ENCODE measurements around the gene PAK4.

Gene PAK4

GRCh38 chr19:39165857-39166256, 40.3 kb downstream of the PAK4 start:
- DNase-seq (ENCODE audit: low spot score) (no peak), FAIRE-seq (no peak)

- DNase-seq (ENCODE audit: low spot score) (no peak), FAIRE-seq (no peak)
Observed at GRCh38 chr19:39166571-39167391, 41.2 kb downstream of the PAK4 start.

- DNase-seq (ENCODE audit: low spot score) (no peak), FAIRE-seq (no peak)
Observed at GRCh38 chr19:39167461-39168257, 42.1 kb downstream of the PAK4 start.

GRCh38 chr19:39168258-39169142, 42.9 kb downstream of the PAK4 start:
- FAIRE-seq (no peak), DNase-seq (ENCODE audit: low spot score) (no peak)

- FAIRE-seq, result no peak
- no peak for DNase-seq (ENCODE audit: low spot score)
Observed at GRCh38 chr19:39169143-39169810, 43.7 kb downstream of the PAK4 start.

- DNase-seq (ENCODE audit: low spot score), result no peak
- FAIRE-seq, result no peak
Observed at GRCh38 chr19:39170386-39171231, 45.0 kb downstream of the PAK4 start.

- no peak for FAIRE-seq
Observed at GRCh38 chr19:39171479-39172465, 46.2 kb downstream of the PAK4 start.

GRCh38 chr19:39172700-39173501, 47.3 kb downstream of the PAK4 start:
- DNase-seq (ENCODE audit: low spot score), result no peak
- FAIRE-seq, result no peak

More at GRCh38 chr19:39171479-39172465, 46.2 kb downstream of the PAK4 start:
- DNase-seq (ENCODE audit: low spot score), result no peak

- no peak for FAIRE-seq
- no peak for DNase-seq (ENCODE audit: low spot score)
Observed at GRCh38 chr19:39173502-39173991, 48.0 kb downstream of the PAK4 start.

- DNase-seq (ENCODE audit: low spot score) (no peak), FAIRE-seq (no peak)
Observed at GRCh38 chr19:39174142-39174541, 48.6 kb downstream of the PAK4 start.

GRCh38 chr19:39174558-39175544, 49.3 kb downstream of the PAK4 start:
- no peak for FAIRE-seq
- DNase-seq (ENCODE audit: low spot score), result no peak

- FAIRE-seq, result no peak
Observed at GRCh38 chr19:39175564-39175963, 50.0 kb downstream of the PAK4 start.

GRCh38 chr19:39177110-39177699, 51.6 kb downstream of the PAK4 start:
- DNase-seq (ENCODE audit: low spot score), result no peak
- no peak for FAIRE-seq

More at GRCh38 chr19:39175564-39175963, 50.0 kb downstream of the PAK4 start:
- no peak for DNase-seq (ENCODE audit: low spot score)

- FAIRE-seq, result no peak
- DNase-seq (ENCODE audit: low spot score), result no peak
Observed at GRCh38 chr19:39177736-39178135, 52.1 kb downstream of the PAK4 start.

- DNase-seq (ENCODE audit: low spot score) (no peak), FAIRE-seq (no peak)
Observed at GRCh38 chr19:39178296-39179006, 52.9 kb downstream of the PAK4 start.

GRCh38 chr19:39179754-39180153, 54.2 kb downstream of the PAK4 start:
- no peak for FAIRE-seq
- no peak for DNase-seq (ENCODE audit: low spot score)
